ENCODE results near the gene APBB2.

The APBB2 gene

GRCh38 chr4:40789771-40790170 lies 424.6 kb downstream of the APBB2 start:
- no peak for DNase-seq

- no peak for DNase-seq
Measured at GRCh38 chr4:40789031-40789430, 425.3 kb downstream of the APBB2 start.

- DNase-seq = no peak
Measured at GRCh38 chr4:40788331-40788730, 426.0 kb downstream of the APBB2 start.

GRCh38 chr4:40785727-40786126 lies 428.6 kb downstream of the APBB2 start:
- DNase-seq = no peak

- no peak for DNase-seq
Measured at GRCh38 chr4:40782876-40783275, 431.5 kb downstream of the APBB2 start.

- DNase-seq = no peak
Measured at GRCh38 chr4:40778090-40778489, 436.3 kb downstream of the APBB2 start.

DNA sequence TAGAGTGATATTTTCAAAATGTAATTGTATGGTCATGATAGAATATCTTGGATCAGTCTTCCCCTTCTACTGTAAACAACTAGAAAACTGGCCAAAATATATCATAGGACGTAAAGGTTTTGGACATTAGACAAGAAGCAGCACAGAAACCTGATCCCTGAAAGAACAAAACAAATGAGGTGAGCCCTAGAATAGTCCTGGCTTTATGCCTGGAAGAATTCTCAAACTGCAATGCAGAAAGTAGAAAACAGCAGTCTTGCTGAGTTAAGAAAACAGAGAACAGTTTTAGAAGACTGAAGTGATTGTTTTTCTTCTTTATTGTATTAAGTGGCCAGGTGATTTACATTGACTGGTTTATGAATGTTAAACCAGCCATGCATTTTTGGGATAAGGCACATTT lies 445.1 kb downstream of the APBB2 start:
- no peak for DNase-seq

GRCh38 chr4:40763228-40763716 lies 451.1 kb downstream of the APBB2 start:
- DNase-seq = no peak
